COLO829 (cell line): ENCODE measurements around the gene SOCS4.
"Not testable (repeated sequence)": the region's sequence is repeated elsewhere in the genome, so short reads cannot be mapped to it uniquely, and the experiment has no call there.

Source experiments
- DNase-seq: peaks from one replicate; pipeline ENCODE4 v3.0.0; 2012; ENCODE audit warnings: low spot score

Gene SOCS4

DNA sequence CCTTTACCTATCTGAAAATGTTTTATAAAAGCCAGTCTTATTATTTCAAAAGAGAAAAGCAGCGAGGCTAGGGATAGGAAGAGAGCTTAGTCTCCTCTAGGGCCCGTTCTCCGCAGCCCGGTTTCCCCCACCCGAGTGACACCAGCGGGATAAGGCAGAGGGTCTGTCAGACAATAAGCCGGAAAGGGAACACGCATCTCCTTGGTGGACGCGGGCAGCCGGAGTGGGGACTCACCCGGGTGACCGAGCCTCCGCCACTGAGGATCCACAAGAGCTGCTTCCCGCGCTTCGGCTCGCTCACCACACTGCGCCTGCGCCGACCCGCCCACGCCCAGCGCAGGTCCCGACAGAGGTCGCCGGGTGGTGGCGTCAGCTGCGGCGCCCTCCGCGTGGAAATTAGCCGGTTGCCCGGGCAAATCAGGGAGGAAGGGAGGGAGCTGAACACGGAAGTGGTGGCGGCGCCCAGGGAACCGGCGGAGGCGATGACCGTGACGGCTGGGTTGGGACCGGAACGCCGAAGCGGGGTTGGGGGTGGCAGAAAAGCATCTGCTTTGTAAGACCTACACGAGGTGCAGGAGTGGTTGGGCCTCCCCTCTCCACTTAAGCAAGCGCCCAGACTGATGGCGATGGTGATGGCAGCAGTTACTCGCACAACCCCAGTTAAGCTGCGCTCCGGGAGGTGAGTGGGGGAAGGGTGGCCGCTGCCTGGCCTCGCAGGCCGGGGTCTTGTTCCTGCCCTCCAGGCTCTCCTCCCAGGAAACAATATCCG, at the start of gene SOCS4, which contains the start of gene WDHD1:
Gene SOCS4, plus strand, starts transcription at position 444 of the 769 bp plus-strand sequence. CDS start 15,806 bp downstream, outside the sequence.
Gene WDHD1, minus strand, starts transcription at position 307 of the 769 bp plus-strand sequence. CDS start 312 bp downstream, outside the sequence.
- peak; percentile 84 for DNase-seq

DNA sequence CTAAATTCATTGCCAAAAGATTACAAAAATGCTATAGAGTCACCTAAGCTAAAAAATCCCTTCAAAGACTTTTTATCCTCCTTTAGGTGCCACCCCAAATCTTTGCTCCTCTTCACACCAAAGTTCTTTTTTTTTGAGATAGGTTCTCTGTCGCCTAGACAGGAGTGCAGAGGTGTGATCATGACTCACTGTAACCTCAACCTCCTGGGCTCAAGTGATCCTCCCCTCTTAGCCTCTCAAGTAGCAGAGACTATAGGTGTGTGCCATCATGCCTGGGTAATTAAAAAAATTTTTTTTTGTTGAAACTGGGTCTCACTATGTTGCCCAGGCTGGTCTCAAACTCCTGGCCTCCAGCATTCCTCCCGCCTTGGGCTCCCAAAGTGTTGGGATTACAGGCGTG, 48.0 kb upstream of the SOCS4 start:
- DNase-seq, result no peak

GRCh38 chr14:54981698-54982097, 45.3 kb upstream of the SOCS4 start:
- DNase-seq, result no peak

DNA sequence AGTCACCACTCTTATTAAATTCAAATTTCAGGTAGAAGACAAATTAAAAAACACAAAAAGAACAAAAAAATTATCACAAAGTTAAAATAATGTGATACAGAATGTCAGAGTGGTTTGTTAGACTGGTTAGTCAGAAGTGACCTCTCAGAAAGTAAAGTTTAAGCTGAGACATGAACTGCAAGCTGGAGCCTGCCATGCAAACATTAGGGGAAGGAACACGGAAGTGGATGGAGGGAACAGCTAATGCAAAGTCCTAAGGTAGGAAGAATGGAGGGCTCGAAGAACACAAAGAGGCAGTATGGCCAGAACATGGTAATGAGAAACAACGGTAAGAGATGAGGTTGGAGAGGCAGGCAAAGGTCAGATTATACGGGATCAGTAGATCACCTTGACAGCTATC, 41.9 kb upstream of the SOCS4 start:
- no peak for DNase-seq

- DNase-seq, result no peak
Observed at GRCh38 chr14:55000381-55000780, 26.7 kb upstream of the SOCS4 start.

DNA sequence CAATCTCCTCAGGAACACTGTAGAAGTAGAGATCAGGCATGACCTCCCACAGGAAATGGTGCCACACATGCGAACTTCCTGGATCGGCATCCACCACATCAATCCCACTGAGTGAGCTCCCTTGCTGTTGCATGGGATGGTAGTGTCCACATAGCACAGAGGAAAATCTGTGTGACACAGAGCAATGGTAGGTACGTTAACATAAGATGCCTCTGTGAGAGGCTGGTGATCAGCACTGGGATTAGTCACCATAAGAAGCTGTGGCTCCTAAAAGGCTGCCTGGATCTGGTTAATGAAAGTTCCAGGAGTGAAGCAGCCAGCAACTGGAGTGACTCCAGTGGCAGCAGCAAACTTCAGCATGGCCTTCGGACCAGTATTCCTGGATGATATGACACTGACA, 22.0 kb upstream of the SOCS4 start:
- DNase-seq, result no peak

GRCh38 chr14:55015006-55015405, 12.0 kb upstream of the SOCS4 start:
- DNase-seq, result no peak

- DNase-seq, result no peak
Observed at GRCh38 chr14:55019968-55020554, 7.0 kb upstream of the SOCS4 start.

DNA sequence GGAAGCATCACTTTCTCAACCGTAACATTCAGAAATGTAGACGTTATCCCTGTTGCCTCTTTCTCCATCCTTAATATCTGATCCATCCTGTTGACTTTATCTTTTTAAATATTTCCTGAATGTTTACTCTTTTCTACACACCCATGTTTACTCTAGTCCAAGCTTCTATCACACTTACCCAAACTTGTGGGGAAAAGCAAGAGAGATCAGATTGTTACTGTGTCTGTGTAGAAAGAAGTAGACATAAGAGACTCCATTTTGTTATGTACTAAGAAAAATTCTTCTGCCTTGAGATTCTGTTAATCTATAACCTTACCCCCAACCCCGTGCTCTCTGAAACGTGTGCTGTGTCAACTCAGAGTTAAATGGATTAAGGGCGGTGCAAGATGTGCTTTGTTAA, 2.7 kb upstream of the SOCS4 start:
- DNase-seq, result not testable (repeated sequence)

- DNase-seq, result no peak
Observed at GRCh38 chr14:55025948-55026347, 1.1 kb upstream of the SOCS4 start.

DNA sequence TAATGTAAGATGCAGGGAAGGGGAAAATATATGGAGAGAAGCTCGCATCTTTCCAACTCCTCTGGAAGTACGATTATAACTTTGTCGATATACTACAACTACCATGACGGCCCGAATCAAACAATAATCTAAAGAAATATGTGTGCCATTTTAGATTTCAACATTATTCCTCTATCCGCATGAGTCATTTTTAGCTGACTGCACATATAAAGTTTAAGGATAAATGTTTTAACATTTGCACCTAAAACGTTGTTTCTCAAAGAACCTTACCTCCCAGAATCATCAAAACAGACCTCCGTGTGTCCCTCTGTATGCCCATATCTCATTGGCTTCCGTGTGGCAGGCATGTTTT, 619 bp upstream of the SOCS4 start:
- DNase-seq, result no peak

- DNase-seq, result no peak
Observed at GRCh38 chr14:55028066-55028465, 1.0 kb downstream of the SOCS4 start.

DNA sequence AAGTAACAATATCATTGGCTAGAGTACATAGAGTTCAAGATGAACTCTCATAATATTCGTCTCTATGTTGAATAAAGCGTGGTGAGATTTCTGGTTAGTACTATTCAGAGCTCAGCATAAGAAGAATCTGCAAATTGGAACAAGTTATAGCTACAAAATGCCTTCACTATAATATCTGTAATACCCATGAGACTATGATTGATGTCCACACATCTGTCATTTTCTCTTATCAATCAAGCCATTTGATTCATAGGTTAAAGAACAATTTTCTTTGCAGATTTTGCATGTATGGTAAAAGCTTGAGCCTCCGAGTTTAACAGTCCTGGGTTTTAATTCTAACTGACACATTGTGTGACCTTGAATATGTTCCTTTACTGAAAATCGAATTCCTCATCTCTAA, 1.4 kb downstream of the SOCS4 start:
- no peak for DNase-seq

DNA sequence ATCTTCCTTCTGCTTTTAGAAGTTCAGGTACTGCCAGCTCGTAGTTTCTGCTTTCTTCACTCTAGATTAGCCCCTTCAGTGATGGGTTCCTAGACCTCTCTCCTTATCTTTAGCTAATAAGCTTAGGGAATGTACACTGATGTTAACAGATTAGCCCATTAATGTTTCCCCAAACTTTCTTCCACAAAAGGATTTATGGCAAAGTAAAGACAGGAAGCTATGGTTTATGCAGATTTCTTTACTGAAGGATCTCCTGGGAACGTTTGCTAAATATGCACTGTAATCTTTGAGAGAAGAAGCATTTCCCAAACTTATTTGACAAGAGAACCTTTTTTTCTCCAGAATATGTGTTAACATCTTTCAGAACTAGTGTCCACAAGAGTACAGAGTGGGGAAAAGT, 4.2 kb downstream of the SOCS4 start:
- DNase-seq, result no peak

- not testable (repeated sequence) for DNase-seq
Observed at GRCh38 chr14:55037995-55038394, 11.0 kb downstream of the SOCS4 start.

DNA sequence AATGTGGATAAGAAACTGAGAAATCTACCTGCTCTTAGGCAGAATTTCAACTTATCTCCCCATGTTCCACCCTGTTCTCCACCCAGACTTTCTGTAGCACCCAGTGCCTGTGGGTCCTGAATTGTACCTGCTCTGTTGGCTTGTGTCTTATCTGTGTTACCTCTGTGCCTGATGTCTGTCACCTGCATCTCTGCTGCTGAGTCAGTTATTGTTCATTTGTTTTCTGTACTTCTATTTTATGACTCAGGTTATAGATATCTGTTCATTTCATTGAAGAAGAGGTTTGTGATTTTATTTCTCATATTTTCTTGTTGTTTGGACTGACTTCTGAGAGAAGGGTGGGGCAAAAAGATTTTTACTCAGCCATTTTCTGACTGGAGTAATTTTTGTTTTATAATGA, 11.7 kb downstream of the SOCS4 start:
- no peak for DNase-seq

DNA sequence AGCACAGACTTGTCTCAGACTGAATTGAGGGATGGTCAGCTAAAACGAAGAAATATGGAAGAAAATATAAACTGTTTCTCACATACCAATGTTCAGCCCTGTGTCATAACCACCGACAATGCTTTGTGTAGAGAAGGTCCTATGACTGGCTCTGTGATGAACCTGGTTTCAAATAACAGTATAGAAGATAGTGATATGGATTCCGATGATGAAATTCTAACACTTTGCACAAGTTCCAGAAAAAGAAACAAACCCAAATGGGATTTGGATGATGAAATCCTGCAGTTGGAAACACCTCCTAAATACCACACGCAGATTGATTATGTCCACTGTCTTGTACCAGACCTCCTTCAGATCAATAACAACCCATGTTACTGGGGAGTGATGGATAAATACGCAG, 16.5 kb downstream of the SOCS4 start:
- DNase-seq, result no peak

DNA sequence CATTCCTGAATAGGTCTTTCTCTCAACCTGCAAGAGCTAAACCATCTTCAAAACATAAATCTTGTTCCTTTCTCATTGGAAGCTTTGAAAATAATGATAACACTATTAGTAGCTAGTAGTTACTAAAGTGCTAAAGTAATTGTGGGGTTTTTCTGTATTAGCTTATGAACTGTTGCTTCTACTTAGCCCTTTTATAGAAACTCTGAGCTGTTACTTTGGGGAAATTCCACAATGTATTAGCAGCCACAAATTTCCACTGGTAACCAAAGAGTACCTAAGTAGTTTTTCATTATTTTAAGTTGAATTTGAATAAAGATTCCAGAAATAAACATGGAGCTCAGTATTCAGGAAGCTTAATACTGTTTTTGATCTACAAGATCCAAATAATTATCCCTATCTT, 18.1 kb downstream of the SOCS4 start:
- DNase-seq, result no peak

- DNase-seq, result no peak
Observed at GRCh38 chr14:55047301-55048053, 20.4 kb downstream of the SOCS4 start.

GRCh38 chr14:55048900-55049436, 21.9 kb downstream of the SOCS4 start:
- DNase-seq, result no peak

DNA sequence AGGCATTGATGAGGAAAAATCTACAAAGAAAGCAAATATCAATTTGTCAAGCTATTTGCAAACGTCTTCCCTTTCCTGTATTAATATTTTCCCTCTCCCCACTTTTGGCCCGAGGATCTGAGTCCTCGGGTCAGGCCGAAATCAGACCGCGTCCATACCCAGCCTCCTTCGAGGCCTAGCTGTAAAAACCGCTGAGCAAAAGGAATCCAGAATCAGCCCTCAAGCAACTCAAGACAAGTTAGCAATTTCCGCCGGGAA, 24.1 kb downstream of the SOCS4 start:
- no peak for DNase-seq

- DNase-seq, result peak; percentile 95
Observed at GRCh38 chr14:55051423-55052268, 24.6 kb downstream of the SOCS4 start, which contains the start of gene MAPK1IP1L. TSS of gene MAPK1IP1L (plus strand) at chr14:55051647. CDS start at chr14:55061684, 10,037 bp downstream.
